Mucosa of rectum (tissue), 2 donors: ENCODE measurements around the gene ZDBF2.
"Not testable (repeated sequence)": the region's sequence is repeated elsewhere in the genome, so short reads cannot be mapped to it uniquely, and the experiment has no call there.

Source experiments
- H3K27ac ChIP-seq, 2 donors: one replicate each; pipeline ENCODE4 v1.7.0; 2013; ENCODE audit warnings: inconsistent platforms in 2 of 2, low read depth in 2 of 2, low read length in 2 of 2
- H3K27me3 ChIP-seq, 2 donors: one replicate each; pipeline ENCODE4 v1.7.0; 2013; ENCODE audit warnings: low read length in 2 of 2; ENCODE audit not compliant: control insufficient read depth in 2 of 2, insufficient read depth in 2 of 2
- H3K36me3 ChIP-seq, 2 donors: one replicate each; pipeline ENCODE4 v1.7.0; 2013; ENCODE audit warnings: low read length in 2 of 2; ENCODE audit not compliant: control insufficient read depth in 2 of 2, insufficient read depth in 2 of 2
- H3K4me1 ChIP-seq, 2 donors: one replicate each; pipeline ENCODE4 v1.7.0; 2013; ENCODE audit warnings: low read length in 2 of 2, mild to moderate bottlenecking in 1 of 2; ENCODE audit not compliant: control insufficient read depth in 2 of 2, insufficient read depth in 2 of 2
- H3K4me3 ChIP-seq, 2 donors: one replicate each; pipeline ENCODE4 v1.7.0; 2013; ENCODE audit warnings: low read length in 2 of 2
- H3K9ac ChIP-seq, 2 donors: one replicate each; pipeline ENCODE4 v1.7.0; 2013; ENCODE audit warnings: low read length in 2 of 2, low read depth in 1 of 2, mild to moderate bottlenecking in 1 of 2
- H3K9me3 ChIP-seq, 2 donors: one replicate each; pipeline ENCODE4 v1.7.0; 2013; ENCODE audit warnings: low read length in 2 of 2; ENCODE audit not compliant: control insufficient read depth in 2 of 2
- donor health status: healthy.
- donor health status: Normal muscosa, but diverticular disease.

ZDBF2 gene

DNA sequence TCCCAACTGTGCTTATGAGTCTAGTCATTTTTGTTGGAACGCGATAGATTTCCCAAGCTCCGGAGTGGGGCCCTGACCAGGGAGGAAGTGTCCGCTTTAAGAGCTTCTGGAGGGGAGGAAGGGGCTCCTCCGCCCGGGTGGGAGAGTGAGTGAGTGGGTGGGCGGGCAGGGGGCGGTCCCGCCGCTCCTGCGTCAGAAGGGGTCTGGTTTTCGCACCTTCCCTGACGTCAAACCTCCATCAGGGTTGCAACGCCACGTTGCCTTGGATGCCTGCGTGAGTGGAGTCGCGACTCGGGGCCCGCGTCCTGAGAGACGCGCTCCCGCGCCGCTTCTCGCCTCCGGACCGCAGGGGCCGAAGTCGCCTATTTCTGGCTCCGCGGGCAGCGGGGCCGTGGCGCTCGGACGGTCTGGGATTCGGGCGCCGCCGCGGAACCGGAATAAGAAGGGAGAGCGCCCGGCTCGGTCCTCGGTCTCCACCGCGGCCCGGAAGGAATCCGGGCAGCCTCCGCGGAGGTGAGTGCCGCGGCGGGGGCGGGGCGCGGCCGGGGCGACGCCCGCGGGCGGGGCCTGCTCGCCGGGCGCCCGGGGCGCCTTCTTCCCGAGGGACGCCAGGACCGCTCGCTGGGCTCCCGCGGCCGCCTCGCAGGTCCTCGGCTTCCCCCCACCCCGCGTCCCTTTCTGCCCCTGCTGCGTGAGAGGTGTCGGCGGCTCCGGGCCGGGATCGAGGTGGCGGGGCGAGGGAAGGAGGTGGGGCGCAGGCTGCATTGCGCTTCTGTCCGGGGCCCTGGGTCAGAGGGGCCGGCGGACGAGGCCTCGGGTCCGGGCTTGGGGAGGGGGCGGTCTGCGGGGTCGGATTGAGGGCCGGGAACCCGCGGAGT is at the start of gene ZDBF2:
Gene ZDBF2 (plus strand): TSS at position 230 of the 878 bp plus-strand sequence. CDS start 7,187 bp downstream, outside the sequence.
- Histone ChIP-seq H3K36me3 (no peaks in the 10 kb centered on the region), H3K9me3 (no peaks in the 10 kb centered on the region), H3K9ac (peak within 1 kb of the TSS; percentile 38 to 70), H3K27me3 (peaks cover 16 to 22% of the 10 kb centered on the region in 2 donors), H3K4me1 (peaks cover 3 to 4% of the 10 kb centered on the region in 2 donors), H3K27ac (no peak within 1 kb of the TSS), H3K4me3 (peak within 1 kb of the TSS; percentile 76 to 77)

DNA sequence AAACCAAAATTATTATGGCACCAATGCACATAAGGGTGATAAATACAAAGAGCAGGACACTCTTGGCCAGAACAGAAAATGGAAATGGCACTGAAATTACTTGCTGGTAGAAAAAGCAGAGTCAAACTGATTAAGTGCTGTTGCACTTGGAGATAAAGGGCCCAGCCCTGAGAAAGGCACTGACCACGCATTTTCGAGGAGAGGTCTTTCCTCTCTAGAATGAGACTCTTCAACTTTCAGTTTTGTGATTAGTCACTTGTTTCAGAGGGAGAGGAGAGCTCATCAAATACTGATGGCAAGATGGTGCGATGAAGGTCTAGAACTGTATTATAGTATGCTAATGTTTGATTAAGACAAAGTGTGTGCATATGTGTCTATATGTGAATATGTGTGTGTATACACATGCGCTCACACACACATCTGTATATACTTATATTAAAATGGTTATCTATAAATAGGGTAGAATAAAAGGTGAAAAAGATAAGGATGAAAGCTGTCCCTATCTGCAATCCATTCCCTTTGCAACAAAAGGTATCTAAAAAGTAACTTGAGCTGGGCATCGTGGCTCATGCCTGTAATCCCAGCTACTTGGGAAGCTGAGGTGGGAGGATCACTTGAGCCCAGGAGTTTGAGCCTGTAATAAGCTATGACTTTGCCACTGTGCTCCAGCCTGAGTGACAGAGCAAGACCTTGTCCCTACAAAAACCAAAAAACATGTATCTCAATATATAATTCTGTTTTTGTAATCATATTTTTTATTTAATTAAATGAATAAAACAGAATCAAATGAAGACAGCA is 48.8 kb upstream of the ZDBF2 start:
- Histone ChIP-seq H3K27ac (no peak overlapping the region), H3K4me1 (no peaks in the 10 kb centered on the region), H3K4me3 (no peak overlapping the region), H3K27me3 (no peaks in the 10 kb centered on the region), H3K9ac (no peak overlapping the region), H3K9me3 (no peaks in the 10 kb centered on the region), H3K36me3 (no peaks in the 10 kb centered on the region)

DNA sequence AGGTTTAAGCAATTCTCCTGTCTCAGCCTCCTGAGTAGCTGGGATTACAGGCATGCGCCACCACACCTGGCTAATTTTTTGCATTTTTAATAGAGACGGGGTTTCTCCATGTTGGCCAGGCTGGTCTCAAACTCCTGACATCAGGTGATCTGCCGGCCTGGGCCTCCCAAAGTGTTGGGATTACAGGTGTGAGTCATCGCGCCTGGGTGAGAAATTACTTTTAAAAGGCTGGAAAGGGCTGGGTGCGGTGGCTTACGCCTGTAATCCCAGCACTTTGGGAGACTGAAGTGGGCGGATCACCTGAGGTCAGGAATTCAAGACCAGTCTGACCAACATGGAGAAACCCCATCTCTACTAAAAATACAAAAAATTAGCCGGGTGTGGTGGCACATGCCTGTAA is 45.8 kb upstream of the ZDBF2 start:
- H3K9me3 ChIP-seq, H3K36me3 ChIP-seq, H3K4me1 ChIP-seq, H3K27me3 ChIP-seq, H3K9ac ChIP-seq, H3K4me3 ChIP-seq, H3K27ac ChIP-seq: not testable (repeated sequence)

DNA sequence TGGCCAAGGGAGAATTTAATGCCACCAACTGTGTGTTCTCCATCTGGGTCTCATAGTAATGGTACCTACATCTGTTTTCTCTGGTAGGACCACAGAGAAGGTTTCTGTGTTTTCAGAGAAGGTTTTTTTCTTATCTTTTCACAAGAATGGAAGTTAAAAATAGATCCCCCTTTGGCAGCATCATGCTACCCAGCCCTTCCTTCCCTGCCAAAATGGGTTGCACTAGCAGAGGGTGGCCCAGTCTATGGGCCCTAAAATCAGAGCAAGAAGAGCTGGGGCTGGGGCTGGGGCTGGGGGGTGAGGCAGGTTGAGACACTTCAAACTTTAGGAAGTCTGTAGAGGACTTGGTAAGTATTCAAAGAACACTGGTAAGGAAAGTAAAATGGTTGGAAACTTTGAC is 44.8 kb upstream of the ZDBF2 start:
- no peaks in the 10 kb centered on the region for H3K4me1 ChIP-seq
- no peaks in the 10 kb centered on the region for H3K27me3 ChIP-seq
- no peak overlapping the region for H3K27ac ChIP-seq
- H3K36me3 ChIP-seq, result no peaks in the 10 kb centered on the region
- no peak overlapping the region for H3K4me3 ChIP-seq
- H3K9me3 ChIP-seq, result no peaks in the 10 kb centered on the region
- no peak overlapping the region for H3K9ac ChIP-seq

DNA sequence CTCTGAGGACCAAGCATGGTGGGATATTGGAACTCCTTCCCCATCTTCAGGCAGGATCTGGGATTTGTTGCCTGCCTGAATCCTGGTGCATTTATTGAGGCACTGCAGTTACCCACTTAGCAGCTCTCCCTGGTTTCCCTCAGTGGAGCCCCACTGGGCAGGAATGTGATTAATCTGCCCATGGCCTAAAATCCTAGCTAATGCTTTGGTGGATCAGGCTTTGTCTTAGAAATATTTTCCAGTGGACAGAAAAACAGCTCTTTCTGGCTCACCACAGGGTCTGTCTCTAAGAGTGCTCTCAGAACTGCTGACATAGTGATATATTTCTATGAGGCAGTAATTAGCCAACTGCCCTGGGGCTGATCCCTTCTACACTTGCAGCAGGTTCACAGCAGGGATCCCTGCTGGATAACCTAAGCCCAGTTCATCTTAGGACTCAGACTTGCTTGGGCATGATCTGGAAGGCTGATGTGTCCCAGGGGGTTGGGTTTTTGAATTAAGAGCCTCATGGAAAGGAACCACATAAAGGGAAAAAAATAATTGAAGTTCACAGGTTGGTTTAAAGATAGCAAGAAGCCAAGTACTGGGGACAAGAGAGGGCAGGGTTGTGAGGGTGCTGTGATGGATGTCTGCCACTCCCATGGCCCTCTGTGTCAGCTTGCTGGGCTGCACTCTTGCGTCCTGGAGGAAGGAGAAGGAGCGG is 44.3 kb upstream of the ZDBF2 start:
- no peaks in the 10 kb centered on the region for H3K9me3 ChIP-seq
- H3K36me3 ChIP-seq, result no peaks in the 10 kb centered on the region
- no peaks in the 10 kb centered on the region for H3K27me3 ChIP-seq
- H3K9ac ChIP-seq, result no peak overlapping the region
- H3K4me1 ChIP-seq, result no peaks in the 10 kb centered on the region
- no peak overlapping the region for H3K27ac ChIP-seq
- H3K4me3 ChIP-seq, result no peak overlapping the region

DNA sequence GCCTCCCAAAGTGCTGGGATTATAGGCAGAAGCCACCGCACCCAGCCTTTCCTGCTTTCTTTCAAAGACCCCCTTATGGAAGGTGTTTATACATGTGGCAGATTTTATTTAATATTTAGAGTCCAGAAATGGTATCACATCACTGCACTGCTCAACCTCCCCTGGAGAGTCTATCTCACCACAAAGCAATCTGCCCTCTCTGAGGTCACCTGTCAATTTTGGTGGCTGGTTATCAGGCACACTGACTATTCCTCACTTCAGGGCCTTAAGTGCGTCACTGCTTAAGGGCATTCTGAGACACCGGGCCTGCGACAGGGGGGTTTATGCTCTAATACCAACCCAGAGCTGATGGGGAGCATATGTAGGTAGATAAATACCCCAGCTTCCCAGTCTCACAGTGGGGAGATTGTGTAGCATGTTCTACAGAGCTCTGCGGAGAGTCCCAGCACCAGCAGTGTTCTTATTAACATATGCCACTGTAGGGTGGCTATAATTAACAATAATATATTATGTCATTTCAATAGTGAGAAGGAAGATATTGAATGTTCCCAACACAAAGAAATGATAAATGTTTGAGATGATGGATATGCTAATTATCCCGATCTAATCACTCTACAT is 42.7 kb upstream of the ZDBF2 start:
- H3K36me3 ChIP-seq, result no peaks in the 10 kb centered on the region
- H3K9me3 ChIP-seq, result no peaks in the 10 kb centered on the region
- no peaks in the 10 kb centered on the region for H3K4me1 ChIP-seq
- H3K4me3 ChIP-seq, result no peak overlapping the region
- no peaks in the 10 kb centered on the region for H3K27me3 ChIP-seq
- H3K9ac ChIP-seq, result no peak overlapping the region
- H3K27ac ChIP-seq, result no peak overlapping the region

GRCh38 chr2:206232287-206233035 is 42.0 kb upstream of the ZDBF2 start:
- no peak overlapping the region for H3K27ac ChIP-seq
- H3K9me3 ChIP-seq, result no peaks in the 10 kb centered on the region

DNA sequence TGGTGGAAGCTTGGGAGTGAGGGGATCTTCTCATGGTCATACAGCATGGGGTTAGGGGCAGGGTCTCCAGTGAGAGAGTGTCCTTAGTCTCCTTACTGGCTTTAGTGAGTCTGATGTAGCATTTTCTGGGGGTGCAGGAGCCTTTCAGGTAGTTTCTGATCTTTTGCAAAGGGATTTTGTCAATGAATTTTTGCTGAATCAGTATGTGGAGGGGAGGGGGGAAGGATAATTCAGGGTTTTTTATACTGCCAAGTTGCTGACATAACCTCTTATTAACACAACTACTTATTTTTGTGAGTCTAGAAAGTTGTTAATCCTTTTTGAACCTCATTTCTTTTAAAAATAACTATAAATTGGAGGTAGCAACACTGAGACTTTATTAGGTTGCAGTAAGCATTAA is 35.3 kb upstream of the ZDBF2 start:
- Histone ChIP-seq H3K27me3 (no peaks in the 10 kb centered on the region), H3K9ac (no peak overlapping the region), H3K9me3 (no peaks in the 10 kb centered on the region), H3K4me1 (no peaks in the 10 kb centered on the region), H3K36me3 (no peaks in the 10 kb centered on the region), H3K27ac (no peak overlapping the region), H3K4me3 (no peak overlapping the region)

More at GRCh38 chr2:206232287-206233035, 42.0 kb upstream of the ZDBF2 start:
- no peak overlapping the region for H3K9ac ChIP-seq
- H3K36me3 ChIP-seq, result no peaks in the 10 kb centered on the region
- H3K27me3 ChIP-seq, result no peaks in the 10 kb centered on the region
- no peaks in the 10 kb centered on the region for H3K4me1 ChIP-seq
- H3K4me3 ChIP-seq, result no peak overlapping the region

GRCh38 chr2:206240327-206240726 is 34.1 kb upstream of the ZDBF2 start:
- Histone ChIP-seq H3K9me3 (no peaks in the 10 kb centered on the region), H3K4me3 (no peak overlapping the region), H3K9ac (no peak overlapping the region), H3K27me3 (no peaks in the 10 kb centered on the region), H3K27ac (no peak overlapping the region), H3K36me3 (no peaks in the 10 kb centered on the region), H3K4me1 (no peaks in the 10 kb centered on the region)
